ENCODE results near the gene ARL5C. TPM values are rescaled to one million over a fixed set of nuclear protein-coding genes. Genes with fewer than 3 reads are reported as not detected.

The ARL5C gene
- total RNA-seq, 6 experiments from 2014 or later, result not detected

DNA sequence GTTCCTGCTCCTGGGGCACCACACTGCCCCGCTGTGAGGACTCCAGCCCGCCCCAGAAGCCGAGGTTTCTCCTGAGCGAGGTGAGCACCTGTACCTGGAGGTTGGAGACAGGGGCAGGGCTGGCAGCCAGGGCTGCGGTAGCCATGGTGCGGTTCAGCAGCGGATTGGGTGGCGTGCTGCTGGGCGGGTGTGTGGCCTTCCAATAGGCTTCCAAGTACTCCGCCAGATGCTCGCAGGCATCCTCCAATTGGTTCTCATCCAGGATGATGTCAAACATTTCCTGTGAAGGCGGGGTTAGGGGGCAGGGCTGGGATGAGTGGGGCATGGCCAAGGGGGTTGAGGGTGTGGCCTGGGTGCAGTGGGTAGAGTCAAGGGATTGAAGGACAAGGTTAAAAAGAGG lies 11.3 kb upstream of the ARL5C start:
- no peak overlapping the region for H3K4me3 ChIP-seq
- H3K27ac ChIP-seq, result no peak overlapping the region
- ATAC-seq (no peak), DNase-seq (no peak)
- WGBS (ENCODE audit: insufficient coverage, low coverage, low lambda C conversion rate, missing lambda C conversion rate), result 100% methylated on average over 1 of the region's 12 CpGs
- no peaks in the 10 kb centered on the region for H3K9me3 ChIP-seq
- no peaks in the 10 kb centered on the region for H3K36me3 ChIP-seq
- intact Hi-C loops (cut with DNase I), result no loop called here
- H3K4me1 ChIP-seq, result no peaks in the 10 kb centered on the region
- H3K27me3 ChIP-seq, result no peaks in the 10 kb centered on the region
- TF ChIP-seq, protein P1, sequence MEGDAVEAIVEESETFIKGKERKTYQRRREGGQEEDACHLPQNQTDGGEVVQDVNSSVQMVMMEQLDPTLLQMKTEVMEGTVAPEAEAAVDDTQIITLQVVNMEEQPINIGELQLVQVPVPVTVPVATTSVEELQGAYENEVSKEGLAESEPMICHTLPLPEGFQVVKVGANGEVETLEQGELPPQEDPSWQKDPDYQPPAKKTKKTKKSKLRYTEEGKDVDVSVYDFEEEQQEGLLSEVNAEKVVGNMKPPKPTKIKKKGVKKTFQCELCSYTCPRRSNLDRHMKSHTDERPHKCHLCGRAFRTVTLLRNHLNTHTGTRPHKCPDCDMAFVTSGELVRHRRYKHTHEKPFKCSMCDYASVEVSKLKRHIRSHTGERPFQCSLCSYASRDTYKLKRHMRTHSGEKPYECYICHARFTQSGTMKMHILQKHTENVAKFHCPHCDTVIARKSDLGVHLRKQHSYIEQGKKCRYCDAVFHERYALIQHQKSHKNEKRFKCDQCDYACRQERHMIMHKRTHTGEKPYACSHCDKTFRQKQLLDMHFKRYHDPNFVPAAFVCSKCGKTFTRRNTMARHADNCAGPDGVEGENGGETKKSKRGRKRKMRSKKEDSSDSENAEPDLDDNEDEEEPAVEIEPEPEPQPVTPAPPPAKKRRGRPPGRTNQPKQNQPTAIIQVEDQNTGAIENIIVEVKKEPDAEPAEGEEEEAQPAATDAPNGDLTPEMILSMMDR (IDR thresholded peaks at IDR 0.05), result no peak
- TF ChIP-seq POLR2A (IDR thresholded peaks at IDR 0.05), result no peak

DNA sequence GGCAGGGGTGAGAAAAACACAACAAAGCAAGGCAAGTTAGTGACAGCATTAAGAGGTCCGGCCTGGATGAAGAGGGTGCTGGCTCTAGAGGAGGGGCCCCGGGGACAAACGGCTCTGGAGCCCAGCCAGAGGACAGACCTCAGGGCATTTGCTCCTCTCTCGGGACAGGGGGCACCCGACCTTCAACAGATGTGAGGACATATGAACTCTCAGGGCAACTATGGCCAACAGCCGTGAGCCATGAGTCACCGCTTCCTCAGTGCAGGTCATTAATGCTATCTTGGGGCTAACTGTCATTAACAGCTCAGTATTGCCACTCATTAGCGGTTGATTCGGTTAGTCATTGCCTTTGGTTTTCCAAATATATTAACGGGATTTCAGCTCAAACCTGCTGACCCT lies 9.7 kb upstream of the ARL5C start:
- intact Hi-C loops (cut with DNase I), result no loop called here
- Histone ChIP-seq H3K36me3 (no peaks in the 10 kb centered on the region), H3K4me3 (no peak overlapping the region), H3K27me3 (no peaks in the 10 kb centered on the region), H3K9me3 (no peaks in the 10 kb centered on the region), H3K27ac (no peak overlapping the region), H3K4me1 (no peaks in the 10 kb centered on the region)
- TF ChIP-seq, protein P1 (IDR thresholded peaks at IDR 0.05), result no peak
- TF ChIP-seq POLR2A (IDR thresholded peaks at IDR 0.05), result no peak
- ATAC-seq, result no peak
- DNase-seq, result no peak
- WGBS (ENCODE audit: insufficient coverage, low coverage, low lambda C conversion rate, missing lambda C conversion rate), result no CpG with 5 or more reads among the region's 10 CpGs

DNA sequence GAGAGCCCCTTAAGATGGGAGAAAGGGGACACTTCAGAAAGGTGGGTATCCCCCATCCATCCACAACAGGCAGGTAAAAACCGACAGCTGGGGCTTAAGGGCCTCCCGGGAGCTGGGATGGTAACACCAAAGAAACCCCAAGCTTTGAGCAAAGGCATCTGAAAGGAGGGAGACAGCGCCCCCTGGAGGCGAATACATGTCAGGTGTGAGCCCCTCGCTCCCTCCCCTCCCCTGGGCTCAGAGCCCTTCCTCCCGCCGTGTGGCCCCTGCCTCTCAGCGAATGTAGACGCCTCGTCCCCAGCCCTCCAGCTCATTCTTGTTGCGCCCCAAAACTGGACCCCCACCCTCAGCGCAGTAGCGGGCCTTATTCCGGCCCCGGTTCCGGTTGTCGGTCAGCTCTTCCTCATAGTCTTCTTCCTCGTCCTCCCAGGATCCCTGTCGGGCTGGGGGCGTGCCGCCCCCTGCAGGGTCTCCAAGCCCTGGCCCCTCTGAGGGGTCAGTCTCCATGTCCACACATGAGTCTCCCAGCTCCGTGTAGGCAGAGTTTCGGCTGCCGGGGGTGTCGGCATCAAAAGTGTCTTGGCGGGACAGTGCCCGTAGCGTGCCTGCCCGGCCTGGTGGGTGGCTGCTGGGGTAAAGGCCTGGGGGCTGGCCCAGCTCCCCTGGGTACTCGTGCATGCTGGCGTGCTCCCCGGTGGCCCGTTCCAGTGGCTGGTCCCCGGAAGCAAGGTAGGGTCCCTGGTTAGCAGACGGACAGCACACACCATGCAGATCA lies 9.1 kb upstream of the ARL5C start:
- Histone ChIP-seq H3K4me3 (no peak overlapping the region), H3K36me3 (no peaks in the 10 kb centered on the region), H3K4me1 (no peaks in the 10 kb centered on the region), H3K27ac (no peak overlapping the region), H3K27me3 (no peaks in the 10 kb centered on the region), H3K9me3 (no peaks in the 10 kb centered on the region)
- TF ChIP-seq, protein P1 (IDR thresholded peaks at IDR 0.05), result peak; percentile 59 to 83 (median 79)
- TF ChIP-seq POLR2A (IDR thresholded peaks at IDR 0.05), result no peak
- WGBS (ENCODE audit: insufficient coverage, low coverage, low lambda C conversion rate, missing lambda C conversion rate), result 31% methylated on average over 19 of the region's 35 CpGs
- DNase-seq (peak in 1 of 3 donors; percentile 60), ATAC-seq (peak; percentile 51 to 77 (median 74))
- intact Hi-C loops (cut with DNase I), result no loop called here

DNA sequence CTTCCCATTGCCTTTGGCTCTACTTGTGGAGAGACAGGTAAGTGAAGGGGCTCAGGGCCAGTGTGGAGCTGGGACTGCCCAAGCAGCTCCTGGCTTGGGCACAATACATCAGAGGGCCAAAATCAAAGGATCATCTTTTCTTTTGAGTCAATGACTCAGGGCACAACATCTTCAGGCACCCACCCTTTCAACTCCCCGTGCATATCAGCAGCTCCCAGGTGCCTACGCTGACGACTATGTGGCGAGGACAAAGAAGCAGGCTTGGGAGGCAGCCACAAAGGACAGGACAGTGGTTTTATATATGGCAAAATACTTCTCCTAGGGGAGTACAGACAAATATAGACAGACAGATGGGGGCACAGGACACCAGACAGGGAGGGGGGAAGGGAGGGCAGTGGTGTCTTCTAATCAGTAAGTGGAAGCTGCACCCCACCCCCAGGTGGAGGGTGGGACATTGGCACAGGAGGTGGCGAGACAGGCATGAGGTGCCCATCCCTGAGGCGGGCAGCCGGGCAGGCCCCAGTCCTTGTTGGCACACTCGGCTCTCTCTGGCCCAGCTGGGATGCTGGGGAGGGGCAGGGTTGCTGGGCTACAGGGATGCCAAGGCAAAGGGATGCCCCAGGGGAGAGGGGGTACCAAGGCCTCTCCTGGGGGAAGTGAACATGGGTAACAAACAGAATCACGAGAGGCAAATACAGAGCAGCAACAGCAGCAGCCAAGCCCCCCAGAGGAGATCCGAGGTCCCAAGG lies 7.7 kb upstream of the ARL5C start:
- H3K4me3 ChIP-seq, result no peak overlapping the region
- ATAC-seq, result peak in 1 of 4 donors; percentile 6
- no peak for DNase-seq
- H3K9me3 ChIP-seq, result no peaks in the 10 kb centered on the region
- no peaks in the 10 kb centered on the region for H3K36me3 ChIP-seq
- no peaks in the 10 kb centered on the region for H3K27me3 ChIP-seq
- TF ChIP-seq POLR2A (IDR thresholded peaks at IDR 0.05), result no peak
- TF ChIP-seq, protein P1 (IDR thresholded peaks at IDR 0.05), result no peak
- H3K27ac ChIP-seq, result no peak overlapping the region
- WGBS (ENCODE audit: insufficient coverage, low coverage, low lambda C conversion rate, missing lambda C conversion rate), result 55% methylated on average over 6 of the region's 10 CpGs
- H3K4me1 ChIP-seq, result no peaks in the 10 kb centered on the region
- intact Hi-C loops (cut with DNase I), result no loop called here
